Tongue (tissue), 2 donors: ENCODE measurements around the gene OPTC. TPM values are rescaled to one million over a fixed set of nuclear protein-coding genes. Genes with fewer than 3 reads are reported as not detected.
"Not testable (repeated sequence)": the region's sequence is repeated elsewhere in the genome, so short reads cannot be mapped to it uniquely, and the experiment has no call there.

Experiments
- DNase-seq: peaks from one replicate; pipeline ENCODE4 v3.0.0-alpha.2; 2015
- total RNA-seq: library from RNA; depleted of rRNA; stranded (reverse); fragments of >200 nt; gene quantifications from one replicate; pipeline ENCODE4 v1.2.3, GENCODE V29; 2014

The OPTC gene, protein sequence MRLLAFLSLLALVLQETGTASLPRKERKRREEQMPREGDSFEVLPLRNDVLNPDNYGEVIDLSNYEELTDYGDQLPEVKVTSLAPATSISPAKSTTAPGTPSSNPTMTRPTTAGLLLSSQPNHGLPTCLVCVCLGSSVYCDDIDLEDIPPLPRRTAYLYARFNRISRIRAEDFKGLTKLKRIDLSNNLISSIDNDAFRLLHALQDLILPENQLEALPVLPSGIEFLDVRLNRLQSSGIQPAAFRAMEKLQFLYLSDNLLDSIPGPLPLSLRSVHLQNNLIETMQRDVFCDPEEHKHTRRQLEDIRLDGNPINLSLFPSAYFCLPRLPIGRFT
- total RNA-seq, result not detected

DNA sequence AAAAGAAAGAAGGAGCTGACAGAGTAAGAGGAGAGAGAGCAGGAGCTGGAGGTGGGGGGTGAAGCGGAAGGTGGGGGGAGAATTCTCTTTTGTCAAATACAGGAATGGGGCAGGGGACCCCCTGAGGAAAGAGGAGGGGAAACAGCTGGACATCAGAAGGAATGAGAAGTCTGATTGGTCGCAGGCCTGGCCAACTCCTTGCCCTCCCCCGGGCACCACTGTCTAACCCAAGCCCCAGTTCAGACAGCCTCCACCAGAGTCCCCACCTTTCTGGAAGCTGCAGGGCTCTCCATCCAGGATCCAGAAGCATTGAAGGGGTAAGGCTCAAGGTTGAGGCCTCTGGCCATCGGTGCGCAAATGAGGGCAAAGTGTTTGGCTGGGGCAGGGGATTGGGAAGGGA is at the start of gene OPTC:
TSS of gene OPTC (plus strand) at position 253 of the 400 bp plus-strand sequence. CDS start 1,853 bp downstream, outside the sequence.
- no peak for DNase-seq

DNA sequence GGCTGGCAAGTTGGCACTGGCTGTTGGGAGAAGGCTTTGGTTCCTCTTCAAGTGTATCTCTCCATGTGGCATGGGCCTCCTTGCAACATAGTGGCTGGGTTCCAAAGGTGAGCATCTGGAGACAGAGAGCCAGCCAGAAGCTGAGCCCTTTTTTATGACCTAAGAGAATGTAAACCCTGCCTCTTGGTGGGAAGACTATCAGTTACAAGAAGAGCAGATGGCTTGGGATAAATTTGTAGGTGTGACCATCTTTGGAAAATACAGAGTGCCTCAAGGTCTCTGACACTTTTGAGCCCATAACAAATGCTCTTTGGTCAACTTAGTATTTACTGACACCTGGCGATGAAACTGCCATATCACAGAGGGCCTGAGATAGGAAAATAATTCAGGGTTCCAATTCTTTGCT is 49.8 kb upstream of the OPTC start:
- no peak for DNase-seq

DNA sequence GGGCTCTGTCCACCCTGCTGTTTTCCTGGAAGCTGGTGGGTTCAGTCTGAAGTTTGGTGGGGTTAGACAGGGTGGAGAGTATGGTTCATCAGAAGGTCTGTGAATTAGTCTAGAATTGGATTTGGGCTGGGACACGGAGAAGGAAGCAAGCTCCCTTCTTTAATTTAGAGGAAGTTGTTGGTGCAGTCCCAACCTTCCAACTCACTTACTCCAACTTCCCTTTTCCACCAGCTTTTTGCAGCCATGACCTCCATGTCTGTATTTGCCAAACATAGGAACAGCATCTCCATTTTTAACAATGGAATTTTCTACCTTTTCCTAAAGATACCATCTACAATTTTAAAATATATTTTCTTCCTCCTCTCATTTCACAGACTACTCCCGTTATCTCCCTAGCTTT is 46.8 kb upstream of the OPTC start:
- no peak for DNase-seq

DNA sequence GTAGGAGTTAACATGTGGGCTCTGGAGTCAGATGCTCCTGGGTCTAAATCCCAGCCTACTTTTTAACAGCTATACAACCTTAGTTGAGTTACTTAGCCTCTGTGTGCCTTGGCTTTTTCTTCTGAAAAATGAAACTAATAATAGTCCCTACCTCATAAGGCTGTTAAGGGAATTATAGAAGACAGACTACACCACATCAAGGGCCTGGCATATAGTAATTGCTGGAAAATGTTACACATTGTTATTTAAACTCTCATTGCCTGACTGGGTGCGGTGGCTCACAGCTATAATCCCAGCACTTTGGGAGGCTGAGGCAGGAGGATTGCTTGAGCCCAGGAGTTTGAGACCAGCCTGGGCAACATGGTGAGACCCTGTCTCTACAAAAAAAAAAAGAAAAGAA is 46.4 kb upstream of the OPTC start:
- not testable (repeated sequence) for DNase-seq

DNA sequence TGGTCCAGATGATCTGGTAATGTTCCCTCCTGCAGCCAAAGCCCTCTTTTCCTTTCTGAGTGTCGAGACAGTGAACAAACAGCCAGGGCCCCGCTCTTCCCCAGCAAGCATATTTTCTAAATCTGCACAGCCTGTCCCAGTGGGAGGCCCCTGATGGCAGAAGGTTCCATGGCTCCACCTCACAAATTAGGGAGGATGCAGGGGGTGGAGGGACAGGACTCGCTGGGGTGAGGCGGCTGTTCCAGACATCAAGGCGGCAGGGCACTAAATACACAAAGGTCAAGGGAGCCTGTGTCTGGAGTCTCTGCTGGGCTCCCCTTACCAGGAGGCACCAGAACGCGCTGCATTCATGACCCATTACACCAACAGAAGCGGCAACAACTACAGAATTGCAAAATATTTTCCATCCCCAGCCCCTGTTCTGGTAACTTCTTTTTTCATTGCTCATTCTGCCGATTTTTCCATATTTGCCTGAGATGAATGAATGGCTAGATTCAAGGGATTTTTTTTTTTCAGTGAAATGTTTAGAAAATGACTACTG is 45.4 kb upstream of the OPTC start:
- no peak for DNase-seq

DNA sequence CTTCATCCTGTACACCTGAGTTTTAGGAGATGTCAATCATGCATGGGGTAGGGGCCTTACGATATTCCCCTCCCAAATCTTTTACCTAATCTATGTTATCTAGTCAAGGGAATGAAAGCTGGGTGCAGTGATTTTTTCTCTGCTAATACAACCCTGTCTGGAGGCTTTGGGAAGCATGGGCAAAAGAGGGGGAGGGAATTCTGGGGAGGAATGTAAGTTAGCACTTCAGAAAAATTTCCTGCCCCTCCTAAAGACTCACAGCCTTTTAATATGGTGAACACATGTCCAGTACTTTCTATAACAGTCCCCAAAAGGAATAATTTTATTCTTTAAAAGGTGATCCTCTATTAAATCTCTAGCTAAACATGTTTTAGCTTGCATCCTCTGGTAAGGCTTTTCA is 44.0 kb upstream of the OPTC start:
- DNase-seq, result no peak

DNA sequence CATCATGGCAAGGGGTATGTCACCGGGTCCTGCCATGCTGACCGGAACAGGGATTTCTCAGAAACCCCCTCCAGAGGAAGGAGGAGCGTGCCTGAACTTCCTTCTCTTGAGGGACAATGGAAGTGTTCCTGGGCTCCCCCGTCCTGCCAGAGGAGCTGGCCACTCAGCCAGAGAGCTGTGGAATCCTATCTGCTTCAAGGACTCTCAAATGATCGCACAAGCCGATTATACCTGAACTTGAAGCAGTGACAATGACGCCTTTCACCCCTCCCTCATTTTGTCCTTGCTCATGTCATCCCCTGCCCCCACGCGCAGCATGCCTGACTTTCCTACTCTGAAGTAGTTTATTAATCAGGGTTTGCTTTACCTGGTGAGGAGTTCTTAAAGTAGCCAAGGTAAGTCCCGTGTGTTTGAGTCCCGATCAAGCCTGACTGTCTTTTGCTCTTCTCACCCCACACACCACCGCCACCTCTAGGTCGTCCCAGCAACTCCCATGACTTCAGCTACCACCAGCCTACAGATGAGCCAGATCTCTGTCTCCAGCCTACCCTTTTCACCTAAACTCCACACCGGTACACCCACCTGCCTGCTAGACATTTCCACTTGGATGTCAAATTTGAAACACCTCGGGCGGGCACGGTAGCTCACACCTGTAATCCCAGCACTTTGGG is 43.3 kb upstream of the OPTC start:
- DNase-seq, result no peak

DNA sequence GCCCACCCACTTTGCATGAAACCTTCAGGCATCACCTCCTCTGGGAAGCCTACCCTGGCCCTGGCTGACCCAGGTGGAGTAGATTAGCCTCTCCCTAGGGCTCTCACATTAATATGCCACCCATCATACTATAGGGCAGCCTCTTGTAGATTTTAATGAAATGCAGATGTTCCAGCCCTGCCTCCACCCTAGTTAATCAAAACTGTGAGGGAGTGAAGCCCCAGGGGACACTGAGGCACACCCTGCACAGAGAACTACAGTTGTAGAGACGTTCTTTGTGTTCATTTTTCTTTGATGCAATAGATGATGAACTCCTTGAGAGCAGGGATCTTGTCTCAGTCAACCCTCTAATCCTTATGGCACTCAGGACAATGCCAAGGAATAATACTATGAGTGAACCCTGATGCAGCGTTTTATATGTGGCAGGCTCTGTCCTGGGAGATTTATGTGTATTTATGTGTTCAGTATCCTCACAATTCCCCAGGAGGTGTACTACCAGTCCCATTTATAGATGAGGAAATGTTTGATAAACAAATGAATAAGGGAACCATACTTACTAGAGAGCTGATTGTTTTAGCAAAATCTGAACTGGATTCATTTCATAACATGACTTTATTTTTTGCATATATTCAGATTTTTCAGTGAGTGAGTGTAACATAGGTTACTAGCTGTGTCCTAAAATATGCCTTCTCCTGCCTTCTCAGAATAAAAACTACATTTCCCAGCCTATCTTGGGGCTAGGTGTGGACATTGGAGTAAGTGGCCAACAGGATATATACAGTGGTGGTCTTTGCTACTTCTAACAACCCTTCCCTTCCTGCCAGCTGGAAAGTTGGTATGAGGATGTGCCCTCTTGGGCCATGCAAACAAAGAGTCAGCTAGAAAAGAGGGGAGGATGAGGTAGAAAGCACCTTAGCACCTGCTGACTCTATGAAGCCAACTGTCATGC is 41.8 kb upstream of the OPTC start:
- no peak for DNase-seq

DNA sequence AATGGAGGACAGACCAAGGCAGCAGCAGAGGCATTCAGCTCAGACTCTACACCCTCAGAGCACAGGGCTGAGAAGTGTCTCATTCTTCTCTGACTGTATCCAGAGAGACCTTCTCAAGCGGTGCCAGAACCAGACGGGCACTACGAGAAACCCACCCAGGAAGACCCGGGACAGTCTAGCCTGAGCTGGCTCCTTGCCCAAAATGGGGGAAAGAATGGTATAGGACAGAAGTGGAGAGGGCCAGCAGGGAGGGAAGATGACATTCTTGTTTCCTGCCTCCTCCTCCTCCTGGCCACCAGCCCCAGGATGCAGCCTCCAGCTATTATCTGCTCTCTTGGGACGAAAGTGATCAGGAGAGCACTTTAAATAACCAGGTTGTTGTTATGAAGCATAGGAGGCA is 40.9 kb upstream of the OPTC start:
- DNase-seq, result no peak

DNA sequence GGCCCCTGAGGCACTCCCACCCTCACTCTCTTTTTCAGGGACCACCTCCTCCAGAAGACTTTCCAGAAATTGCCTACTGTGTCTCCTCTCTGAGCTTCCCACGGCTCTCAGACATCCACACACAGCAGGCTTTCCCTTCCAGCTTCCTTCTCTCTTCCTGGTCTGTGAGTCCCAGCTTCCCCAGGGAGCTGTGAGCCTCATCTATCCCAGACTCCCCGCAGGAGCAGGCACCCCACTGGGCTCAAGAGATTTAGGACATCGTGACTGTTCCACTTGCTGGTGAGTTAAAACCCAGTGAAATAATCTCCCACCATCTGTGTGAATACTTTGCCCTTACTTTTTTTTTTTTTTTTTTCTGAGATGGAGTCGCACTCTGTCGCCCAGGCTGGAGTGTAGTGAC is 40.3 kb upstream of the OPTC start:
- DNase-seq, result no peak

DNA sequence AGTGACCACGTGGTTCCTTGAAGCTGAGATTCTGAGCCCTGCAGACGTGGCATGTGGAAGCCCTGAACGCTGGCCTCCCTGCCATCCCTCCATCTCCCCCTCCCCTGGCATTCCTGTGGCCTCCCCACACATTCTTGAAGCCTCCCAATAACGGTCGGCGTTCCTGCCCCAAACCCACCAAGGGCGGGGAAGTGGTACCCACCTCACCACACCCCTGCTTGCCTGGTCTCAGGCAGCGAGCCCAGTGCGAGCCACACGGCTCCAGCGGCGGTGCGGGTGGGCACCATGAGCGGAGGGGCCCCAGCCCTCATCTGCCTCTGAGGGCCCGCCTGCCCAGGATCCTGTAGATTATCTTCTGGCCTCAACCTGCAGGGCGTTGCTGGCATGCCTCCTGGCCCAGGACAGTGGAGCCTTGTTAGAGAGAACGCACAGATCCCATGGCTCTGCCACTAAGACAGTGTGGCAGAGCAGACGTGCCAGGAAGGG is 38.9 kb upstream of the OPTC start:
- DNase-seq, result no peak

DNA sequence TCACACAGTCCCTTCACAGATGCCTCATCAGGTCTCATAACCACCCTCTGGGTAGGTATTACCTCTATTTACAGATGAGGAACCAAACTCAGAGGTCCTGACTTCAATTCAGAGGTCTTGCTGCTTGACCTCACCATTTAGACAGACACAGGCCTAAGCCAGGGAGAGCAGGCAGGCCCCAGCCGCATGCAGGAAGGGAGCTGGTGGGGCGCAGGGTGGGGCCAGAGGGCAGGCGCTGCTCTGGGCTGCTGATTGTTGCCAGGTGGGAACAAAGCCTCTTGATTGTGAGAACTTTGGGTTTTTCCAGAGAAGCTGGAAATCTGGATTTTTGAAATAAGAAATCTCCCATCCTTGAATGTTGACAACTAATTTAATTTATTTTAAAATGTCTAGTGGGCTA is 38.2 kb upstream of the OPTC start:
- DNase-seq, result no peak

DNA sequence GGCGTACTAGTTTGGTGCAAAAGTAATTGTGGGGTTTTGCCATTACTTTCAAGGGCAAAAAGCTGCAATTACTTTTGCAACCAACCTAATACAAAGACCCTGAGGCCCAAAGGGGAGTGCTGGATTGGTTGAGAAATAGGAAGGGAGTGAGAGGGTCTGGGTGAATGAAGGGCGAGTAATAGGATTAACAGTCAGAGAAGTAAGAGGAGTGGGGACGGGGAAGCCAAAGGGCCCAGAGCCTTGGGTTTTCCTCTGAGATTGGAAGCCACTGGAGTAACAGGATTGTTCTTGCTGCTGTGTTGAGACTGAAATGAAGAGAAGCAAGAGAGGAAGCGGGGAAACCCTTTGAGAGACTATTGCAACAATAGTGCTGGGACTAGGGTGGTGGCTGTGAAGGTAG is 37.4 kb upstream of the OPTC start:
- DNase-seq, result no peak

DNA sequence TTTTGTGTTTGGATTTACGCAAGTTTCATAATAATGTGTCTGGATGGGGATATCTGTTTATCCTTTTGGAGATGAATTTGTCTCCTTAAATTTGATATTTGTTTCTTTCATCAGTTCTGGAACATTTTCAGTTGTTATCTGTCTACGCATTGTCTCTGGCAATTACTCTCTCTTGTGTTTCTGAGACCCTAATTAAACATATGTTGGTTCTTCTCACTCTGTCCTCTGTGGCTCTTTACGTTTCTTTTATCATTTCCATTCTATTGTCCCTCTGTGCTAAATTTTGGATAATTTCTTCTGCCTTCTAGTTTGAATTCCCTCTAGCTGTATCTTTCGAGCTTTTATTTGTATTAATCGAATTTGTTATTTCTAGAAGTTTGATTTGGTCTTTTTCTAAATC is 35.9 kb upstream of the OPTC start:
- DNase-seq, result no peak

DNA sequence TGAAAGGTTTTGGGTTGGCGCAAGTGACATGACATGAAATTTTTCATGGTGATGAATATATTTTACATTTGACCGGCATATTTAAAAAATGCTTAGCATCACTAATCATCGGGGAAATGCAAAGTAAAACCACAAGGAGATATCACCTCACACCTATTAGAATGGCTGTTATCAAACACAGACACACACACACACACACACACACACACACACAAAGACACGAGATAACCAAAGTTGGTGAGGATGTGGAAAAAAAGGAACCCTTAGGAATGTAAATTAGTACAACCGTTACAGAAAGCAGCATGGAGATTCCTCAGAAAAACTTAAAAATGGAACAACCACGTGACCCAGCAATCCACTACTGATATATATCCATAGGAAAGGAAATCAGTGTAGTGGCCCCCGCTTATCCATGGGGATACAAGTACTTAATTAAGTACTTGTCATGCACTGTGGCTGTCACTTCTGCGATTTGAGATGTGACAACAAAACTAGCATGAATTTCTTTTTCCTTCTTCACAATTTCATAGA is 34.2 kb upstream of the OPTC start:
- no peak for DNase-seq

DNA sequence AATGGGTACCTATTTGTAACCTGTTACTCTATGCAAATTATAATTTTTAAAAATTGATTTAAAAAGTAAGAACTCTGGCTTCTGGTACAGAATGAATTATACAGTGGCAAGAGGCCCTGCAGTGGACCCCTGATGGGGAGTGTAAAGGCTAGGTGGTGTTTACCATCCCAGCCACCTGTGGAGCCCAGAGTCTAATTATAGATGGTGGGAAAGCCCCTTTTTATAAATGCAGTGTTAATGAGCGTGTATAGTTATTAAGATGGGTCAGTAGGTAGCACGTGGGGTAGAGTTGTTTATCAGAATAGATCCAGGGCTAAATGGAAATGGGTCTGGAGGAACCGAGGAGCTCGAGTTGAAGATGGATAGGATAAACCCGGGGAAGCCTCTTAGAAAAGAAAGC is 32.2 kb upstream of the OPTC start:
- DNase-seq, result no peak

DNA sequence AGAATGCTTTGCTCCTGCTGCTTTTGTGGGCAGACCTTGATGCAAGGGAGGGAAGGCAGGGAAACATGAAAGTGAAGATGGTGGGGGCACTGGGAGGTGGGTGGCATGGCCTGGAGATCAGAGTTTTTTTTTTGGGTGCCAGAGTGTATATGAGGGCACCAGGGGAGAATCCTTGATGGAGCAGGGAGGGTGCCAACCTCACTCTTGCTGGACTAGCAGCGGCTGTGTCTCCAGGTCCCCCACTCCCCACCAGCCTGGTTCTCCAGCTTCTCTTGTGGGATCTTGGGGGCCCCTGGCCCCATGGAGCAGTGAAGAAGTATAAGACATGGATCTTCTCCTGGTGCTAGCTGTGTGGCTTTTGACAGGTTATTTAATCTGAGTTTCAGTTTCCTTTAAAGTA is 31.8 kb upstream of the OPTC start:
- DNase-seq, result no peak

DNA sequence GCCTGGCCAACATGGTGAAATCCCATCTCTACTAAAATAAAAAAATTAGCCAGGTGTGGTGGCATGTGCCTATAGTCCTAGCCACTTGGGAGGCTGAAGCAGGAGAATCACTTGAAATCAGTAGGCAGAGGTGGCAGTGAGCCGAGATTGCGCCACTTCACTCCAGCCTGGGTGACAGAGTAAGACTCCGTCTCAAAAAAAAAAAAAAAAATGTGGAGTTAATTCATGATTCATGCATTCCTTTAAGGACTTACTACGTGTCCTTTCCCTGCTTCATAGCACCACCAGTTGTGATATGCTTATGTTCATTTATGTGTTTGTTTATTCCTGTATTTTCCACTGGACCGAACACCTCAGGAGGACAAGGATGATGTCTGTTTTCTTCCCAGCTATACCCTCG is 31.1 kb upstream of the OPTC start:
- no peak for DNase-seq

DNA sequence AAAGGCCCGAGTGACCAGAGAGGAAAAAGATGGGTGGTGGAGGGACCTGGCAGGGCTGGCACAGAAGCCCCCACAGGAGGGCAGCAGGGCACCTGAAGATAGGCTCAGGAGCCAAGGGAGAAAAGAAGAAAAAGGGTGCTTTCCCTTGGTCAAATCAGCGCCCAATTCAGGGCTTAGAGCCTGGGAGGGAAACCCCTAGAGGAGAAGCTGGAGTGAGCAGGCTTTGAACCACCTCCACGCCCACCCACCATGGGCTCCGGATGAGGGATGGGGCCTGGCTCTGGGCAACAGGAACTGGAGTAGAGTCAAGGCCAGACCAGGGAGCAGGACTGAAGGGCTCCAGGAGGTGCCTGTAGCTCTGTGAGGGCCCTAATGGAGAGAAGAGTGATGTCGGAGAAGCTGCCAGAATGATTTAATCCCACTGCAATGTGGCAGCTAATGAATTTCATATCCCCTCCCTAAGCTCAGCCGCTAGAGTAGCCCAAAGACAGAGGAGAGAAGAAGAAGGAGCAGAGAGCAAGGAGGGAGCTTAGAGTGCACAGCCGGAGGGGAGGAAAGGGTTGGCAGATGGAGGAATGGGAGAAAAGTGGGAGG is 30.4 kb upstream of the OPTC start:
- DNase-seq, result peak; percentile 64

DNA sequence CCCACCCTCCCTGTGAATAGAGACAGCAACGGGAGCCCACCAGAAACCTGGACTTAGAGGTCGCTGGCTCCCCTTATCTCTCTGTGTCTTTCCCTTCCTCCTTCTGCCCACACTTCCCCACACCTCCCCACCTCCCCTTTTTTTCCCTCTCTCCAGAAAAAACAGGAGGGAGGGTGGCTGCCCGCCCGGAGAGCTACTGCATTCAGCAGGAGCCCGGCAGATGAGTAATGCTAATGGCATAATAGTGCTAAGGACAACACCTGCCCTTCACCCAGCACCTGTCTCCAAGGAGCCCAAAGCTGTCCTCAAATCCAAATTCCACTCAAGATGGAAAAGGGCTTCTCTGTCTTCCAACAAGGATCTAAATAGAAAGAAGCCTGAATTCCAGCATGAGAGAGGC is 29.7 kb upstream of the OPTC start:
- no peak for DNase-seq

DNA sequence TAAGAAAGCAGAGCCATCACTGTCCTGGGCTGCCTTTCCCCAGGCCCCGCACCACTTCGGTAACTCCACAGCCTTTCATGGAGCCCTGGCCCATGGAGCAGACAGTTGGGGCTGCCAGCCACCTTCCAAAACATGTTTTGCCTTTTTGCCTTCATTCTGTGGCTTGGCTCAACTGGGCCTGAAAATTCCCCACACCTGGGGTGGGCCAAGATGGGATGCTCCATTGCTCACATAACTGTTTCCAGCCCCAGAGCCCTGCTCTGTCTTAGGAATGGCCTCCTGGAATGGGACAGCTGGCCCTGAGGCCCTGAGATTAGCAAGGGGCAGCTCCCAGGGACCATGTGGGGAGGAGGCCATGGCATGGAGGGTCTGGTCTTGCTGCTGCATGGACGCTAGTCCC is 29.2 kb upstream of the OPTC start:
- no peak for DNase-seq
